Myocyte (in vitro differentiated cells): ENCODE measurements around the gene MEF2A. TPM values are rescaled to one million over a fixed set of nuclear protein-coding genes. Genes with fewer than 3 reads are reported as not detected.

Experiments used
- DNase-seq: peaks from one replicate; pipeline ENCODE4 v3.0.0-alpha.2; 2012; ENCODE audit warnings: low read depth
- total RNA-seq: library from RNA; depleted of rRNA; stranded (reverse); fragments of >200 nt; gene quantifications from 2 replicates; pipeline ENCODE4 v1.2.3, GENCODE V29; 2014

MEF2A gene
- total RNA-seq, 1 donor from 2014 or later, result 568 TPM

DNA sequence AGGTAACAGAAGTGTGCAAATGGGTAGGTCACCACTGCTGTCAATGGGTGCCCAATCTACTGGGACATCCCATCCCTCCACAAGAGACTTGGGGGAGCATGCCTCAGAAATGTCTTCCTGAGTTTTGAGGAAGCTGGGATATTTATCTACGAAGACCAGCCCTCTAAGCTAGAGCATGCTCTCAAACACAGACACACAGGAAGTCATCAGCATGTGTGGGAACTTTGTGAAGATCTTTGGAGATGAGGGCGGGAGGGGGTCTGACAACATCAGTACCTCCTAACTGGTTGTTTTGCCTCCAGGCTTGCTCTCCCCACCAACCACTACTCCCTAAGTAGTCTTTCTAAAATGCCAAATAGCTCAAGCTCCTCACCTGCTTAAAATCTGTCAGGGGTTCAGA, 3.5 kb upstream of the MEF2A start:
- no peak for DNase-seq

DNA sequence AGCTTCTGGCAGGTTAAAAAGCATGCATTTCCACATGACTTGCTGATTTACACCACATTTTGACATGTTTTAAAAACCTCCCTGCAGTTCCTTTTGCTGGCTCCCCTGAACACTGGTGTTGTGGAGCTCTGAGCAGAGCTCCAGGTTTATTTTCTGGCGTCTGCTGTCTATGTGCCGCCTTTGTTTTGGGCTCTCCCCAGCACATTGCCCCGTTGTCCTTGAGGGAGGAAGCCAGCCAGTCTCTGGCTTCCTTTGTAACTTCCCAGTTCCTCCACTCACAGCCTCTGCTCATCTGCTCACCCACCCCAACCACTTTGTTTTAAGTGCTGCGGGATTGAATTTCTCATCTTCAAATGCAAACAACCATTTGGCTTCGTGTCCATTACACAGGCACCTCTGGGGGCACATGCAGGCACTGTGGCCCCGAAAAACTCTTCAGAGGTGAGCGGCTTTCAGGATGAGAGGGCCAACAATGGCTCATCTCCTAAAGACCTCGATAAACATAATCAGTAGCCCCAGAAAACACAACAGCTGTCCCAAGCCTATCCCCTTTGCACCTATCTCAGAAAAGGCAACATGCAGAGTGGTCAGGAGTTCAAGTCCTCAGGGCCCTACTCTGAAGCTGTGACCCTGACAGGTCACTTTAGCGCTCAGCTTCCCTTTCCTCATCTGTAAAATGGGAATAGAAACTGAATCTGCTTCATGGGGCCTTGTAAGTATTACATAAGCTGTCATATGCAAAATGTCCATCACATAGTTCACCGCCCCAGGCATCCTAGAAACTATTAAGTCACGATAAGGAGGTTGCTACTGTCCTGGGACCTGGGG, 1.3 kb upstream of the MEF2A start:
- DNase-seq, result peak; percentile 56

- DNase-seq, result no peak
Observed at GRCh38 chr15:99565049-99565298, 810 bp upstream of the MEF2A start.

DNA sequence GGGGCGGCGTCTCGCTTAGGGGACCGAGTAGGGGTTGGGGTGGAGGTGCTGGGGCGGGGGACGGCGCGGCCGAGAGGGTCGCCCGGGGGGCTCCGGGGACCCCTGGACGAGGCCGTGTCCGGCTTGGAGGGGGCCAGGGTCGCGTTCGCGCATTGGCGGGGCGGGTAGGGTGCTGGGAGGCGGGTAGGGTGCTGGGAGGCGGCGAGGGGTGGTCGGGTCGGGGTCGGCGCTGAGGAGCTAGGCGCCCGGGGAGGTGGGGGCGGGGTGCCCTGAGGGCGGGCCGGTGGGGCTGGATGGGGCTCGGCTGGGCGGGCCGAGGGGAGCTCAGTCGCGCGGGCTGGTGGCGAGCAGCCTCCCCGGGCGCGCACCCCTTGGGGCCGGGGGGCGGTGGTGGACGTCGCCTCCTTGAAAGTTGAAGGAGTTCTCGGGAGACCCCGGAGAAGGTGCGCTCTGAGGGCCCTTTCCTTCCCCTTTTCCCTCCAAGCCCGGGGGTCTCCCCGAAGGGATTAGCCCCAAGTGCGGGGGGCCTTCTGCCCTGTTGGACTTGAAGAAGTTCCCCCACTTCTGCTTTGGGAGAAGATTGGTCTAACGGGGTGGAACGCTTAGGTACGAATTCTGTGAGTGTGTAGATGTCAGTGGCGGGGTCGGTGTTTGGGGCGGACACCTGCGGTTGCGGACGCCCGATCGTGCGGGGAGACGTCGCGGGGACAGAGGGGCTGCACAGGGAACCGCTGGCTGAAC, 543 bp downstream of the MEF2A start:
- DNase-seq, result peak; percentile 44

GRCh38 chr15:99568625-99569352, 3.0 kb downstream of the MEF2A start:
- DNase-seq, result peak; percentile 40

DNA sequence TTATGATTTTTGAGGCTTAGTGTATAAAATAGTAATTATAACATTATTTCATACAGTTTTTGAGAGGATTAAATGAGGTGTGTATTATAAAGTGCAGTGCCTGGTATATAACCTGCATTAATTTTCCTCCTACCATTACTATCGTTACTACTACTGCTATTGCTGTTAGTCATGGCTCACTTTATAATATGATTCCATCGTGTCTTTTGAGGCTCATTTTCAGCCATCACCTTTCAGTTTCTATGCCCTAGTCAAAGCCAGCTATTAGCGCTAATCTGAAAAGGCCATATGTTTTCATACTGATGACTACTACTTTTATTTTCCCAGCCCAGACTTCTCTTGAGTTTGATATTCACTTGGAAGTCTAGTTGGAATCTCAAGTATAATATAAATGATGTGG, 5.5 kb downstream of the MEF2A start:
- DNase-seq, result no peak

- no peak for DNase-seq
Observed at GRCh38 chr15:99574048-99574447, 8.3 kb downstream of the MEF2A start.

DNA sequence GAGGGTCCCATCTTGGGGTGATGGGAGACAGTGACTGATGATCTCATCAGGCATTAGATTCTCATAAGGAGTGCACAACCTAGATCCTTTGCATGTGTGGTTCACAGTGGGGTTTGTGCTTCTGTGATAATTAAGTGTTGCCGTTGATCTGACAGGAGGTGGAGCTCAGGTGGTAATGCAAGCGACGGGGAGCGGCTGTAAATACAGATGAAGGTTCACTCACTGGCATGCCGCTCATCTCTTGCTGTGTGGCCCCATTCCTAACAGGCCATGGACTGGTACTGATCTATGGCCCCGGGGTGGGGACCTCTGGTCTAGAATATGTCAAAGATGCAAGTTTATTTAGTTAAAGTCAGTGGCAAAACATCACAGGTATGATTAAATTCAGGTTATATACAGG, 8.7 kb downstream of the MEF2A start:
- no peak for DNase-seq

GRCh38 chr15:99578809-99579208, 13.0 kb downstream of the MEF2A start:
- peak; percentile 26 for DNase-seq

DNA sequence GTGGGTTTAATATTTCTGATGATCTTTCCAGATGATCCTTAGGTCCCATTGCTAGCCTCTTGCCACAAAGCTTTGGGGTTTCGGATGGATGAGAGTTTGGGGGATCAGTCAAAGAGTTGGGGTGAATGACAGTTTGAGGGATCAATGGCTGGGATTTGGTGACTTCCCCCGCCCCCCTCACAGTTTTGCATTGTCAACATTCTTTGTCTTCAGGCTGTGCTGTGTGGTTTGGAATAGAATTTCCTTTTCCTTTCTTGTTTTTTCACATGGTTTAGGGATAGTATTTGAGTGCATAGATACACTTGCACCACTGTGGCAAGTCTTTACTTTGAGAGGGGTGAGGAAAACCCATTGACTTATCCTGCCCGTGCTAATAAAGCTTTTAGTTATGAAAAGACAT, 14.3 kb downstream of the MEF2A start:
- DNase-seq, result no peak

DNA sequence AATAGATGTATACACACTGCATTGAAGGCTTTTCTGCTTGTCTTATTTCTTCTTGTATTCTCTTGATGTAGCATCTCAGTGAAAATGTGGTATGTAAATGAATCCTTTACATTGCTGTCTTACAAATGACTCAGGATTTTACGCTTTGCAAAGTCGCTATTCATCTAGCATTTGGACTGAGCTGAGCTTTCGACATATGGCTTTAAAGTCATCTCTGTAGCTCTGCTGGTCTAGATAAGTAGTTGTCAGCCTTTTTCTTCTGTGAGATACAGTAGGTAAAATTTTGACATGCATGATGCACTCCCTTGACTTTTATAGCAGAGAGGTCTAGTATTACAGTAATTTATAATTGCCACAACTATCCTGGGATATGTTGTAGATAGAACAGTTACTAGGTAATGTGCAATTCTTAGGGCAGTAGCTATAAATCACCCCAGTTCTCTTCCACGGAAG, 16.8 kb downstream of the MEF2A start:
- DNase-seq, result no peak

GRCh38 chr15:99584081-99584600, 18.4 kb downstream of the MEF2A start:
- DNase-seq, result no peak

- no peak for DNase-seq
Observed at GRCh38 chr15:99586121-99586520, 20.3 kb downstream of the MEF2A start.

- no peak for DNase-seq
Observed at GRCh38 chr15:99589801-99590200, 24.0 kb downstream of the MEF2A start.

DNA sequence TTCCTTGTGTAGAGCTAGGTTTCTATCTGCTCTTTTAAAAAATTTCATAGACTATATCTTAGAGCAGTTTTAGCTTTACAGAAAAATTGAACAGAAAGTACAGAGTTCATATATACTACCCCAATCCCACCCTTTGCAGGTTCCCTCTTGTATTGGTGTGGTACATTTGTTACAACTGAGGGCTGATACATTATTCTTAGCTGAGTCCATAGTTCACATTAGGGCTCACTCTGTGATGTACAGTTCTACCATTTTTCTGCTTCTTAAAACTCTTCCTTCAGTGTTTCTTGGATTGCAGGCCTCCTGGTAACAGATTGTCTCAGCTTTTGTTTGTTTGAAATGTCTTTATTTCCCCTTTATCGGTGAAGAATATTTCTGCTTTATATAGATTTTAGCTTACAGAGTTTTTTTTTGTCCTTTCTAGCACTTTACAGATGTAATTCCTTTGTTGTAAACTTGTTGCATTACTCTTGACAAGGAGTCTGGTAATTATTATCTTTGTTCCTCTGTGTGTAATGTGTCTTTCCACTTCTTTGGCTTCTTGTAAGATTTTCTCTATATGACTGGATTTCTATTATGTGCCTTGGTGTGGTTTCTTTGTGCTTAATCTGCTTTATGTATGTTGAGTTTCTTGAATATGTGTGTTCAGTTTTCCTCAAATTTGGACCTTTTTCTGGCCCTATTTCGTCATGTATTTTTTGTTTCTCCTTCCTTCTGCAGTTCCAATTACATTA, 25.3 kb downstream of the MEF2A start:
- no peak for DNase-seq

GRCh38 chr15:99592145-99592791, 26.5 kb downstream of the MEF2A start:
- DNase-seq, result no peak

GRCh38 chr15:99593070-99593469, 27.3 kb downstream of the MEF2A start:
- DNase-seq, result no peak

- DNase-seq, result no peak
Observed at GRCh38 chr15:99594916-99595315, 29.1 kb downstream of the MEF2A start.

DNA sequence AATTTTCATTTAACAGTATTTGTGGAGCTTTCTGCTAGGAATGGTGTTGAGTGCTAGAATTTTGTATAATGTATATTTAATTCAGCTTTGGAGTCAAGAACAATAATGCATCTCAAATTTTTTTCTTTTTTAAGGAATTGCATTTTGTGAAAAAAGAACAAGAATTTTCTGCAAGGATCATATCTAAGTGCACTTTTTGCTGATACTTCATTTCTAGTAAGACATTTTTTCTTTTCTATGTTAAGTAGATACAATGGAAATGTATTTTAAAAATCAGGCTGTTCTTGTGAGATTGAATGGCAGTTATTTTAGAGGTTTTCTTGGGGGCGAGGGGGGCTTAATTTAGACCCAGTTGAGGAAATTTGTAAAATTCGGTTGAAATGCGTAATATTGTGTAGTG, 32.5 kb downstream of the MEF2A start:
- no peak for DNase-seq

GRCh38 chr15:99603828-99604227, 38.0 kb downstream of the MEF2A start:
- no peak for DNase-seq

DNA sequence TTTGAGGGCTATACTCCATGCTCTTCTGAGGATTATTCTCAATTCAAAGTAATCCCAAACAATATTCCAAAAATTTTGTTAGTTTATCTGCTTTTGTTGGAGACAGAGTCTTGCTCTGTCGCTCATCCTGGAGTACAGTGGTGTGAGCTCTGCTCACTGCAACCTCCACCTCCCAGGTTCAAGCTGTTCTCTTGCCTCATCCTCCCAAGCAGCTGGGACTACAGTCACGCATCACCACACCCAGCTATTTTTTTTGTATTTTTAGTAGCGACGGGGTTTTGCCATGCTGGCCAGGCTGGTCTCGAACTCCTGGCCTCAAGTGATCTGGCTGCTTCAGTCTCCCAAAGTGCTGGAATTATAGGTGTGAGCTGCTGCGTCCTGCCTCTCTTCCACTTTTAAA, 39.1 kb downstream of the MEF2A start:
- no peak for DNase-seq
